Measurements from ENCODE around the gene MSX1. TPM values are rescaled to one million over a fixed set of nuclear protein-coding genes. Genes with fewer than 3 reads are reported as not detected.
A peak's percentile ranks its signal among the peaks of the same experiment; 100 is the strongest.

MSX1 gene
- total and polyA plus RNA-seq, 2 experiments from 2014 or later = 0.61 TPM; not detected in 1

DNA sequence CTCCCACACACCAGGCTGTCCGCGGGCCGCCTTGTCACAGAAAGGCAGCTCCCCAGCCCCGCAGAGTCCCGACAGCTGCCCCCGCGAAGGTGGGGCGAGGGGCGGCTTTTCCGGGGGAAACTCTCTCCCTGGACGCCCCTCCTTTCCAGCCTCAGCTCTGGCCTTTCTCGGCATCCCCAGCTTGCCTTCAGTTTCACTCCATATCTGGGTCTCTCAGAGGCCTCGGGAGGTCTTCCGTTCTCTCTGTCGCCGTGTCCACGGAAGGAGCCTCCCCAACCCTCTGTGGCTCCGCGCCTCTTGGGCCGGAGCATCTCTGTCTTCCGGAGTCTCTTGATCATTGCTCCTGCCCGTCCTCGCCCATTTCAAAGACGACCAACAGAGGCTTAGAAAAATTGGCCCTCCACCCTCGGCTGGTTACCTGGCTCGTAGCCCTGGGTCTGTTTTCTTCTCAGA lies 6.1 kb upstream of the MSX1 start (continued):
- TF ChIP-seq, protein P1, sequence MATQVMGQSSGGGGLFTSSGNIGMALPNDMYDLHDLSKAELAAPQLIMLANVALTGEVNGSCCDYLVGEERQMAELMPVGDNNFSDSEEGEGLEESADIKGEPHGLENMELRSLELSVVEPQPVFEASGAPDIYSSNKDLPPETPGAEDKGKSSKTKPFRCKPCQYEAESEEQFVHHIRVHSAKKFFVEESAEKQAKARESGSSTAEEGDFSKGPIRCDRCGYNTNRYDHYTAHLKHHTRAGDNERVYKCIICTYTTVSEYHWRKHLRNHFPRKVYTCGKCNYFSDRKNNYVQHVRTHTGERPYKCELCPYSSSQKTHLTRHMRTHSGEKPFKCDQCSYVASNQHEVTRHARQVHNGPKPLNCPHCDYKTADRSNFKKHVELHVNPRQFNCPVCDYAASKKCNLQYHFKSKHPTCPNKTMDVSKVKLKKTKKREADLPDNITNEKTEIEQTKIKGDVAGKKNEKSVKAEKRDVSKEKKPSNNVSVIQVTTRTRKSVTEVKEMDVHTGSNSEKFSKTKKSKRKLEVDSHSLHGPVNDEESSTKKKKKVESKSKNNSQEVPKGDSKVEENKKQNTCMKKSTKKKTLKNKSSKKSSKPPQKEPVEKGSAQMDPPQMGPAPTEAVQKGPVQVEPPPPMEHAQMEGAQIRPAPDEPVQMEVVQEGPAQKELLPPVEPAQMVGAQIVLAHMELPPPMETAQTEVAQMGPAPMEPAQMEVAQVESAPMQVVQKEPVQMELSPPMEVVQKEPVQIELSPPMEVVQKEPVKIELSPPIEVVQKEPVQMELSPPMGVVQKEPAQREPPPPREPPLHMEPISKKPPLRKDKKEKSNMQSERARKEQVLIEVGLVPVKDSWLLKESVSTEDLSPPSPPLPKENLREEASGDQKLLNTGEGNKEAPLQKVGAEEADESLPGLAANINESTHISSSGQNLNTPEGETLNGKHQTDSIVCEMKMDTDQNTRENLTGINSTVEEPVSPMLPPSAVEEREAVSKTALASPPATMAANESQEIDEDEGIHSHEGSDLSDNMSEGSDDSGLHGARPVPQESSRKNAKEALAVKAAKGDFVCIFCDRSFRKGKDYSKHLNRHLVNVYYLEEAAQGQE (IDR thresholded peaks at IDR 0.05; ENCODE audit: unreplicated experiment) = no peak

DNA sequence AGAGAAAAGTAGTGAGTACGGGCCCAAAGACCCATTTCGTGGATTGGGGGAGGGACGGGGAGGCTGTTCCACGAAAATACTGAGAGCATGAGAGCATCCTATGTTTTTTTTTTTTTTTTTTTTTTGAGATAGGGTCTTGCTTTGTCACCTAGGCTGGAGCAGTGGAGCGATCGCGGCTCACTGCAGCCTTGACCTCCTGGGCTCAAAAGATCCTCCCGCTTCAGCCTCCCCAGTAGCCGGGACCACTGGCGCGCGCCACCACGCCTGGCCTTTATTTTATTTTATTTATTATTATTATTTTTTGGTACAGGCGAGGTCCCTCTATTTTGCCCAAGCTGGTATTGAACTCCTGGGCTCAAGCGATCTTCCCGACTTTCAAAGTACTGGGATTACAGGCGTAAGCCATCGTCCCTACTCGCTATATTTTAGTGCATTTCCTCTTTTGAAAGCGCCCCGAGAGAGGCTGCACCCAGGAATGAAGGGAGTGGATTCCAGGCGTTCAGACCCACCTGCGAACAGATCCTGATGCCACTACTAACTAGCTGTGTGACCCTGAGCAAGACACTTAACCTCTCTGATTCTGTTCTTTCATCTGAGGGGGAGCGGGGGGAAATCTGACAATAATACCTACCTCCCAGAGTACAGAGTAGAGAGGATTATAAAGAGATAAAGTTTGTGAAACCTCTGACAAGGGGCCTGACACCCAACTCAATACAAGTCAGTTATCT lies 5.4 kb upstream of the MSX1 start:
- H3K79me2 ChIP-seq (replicated peaks; ENCODE audit: insufficient read depth) = no peaks in the 10 kb centered on the region
- no peak overlapping the region for H3K27ac ChIP-seq (ENCODE audit: low read depth)
- H3K9me2 ChIP-seq (ENCODE audit: insufficient read depth) = no peaks in the 10 kb centered on the region
- Mint-ChIP-seq H3K27me3 (ENCODE audit: insufficient read depth, low read depth, poor library complexity) (peaks cover 99% of the 10 kb centered on the region), H3K27ac (no peak overlapping the region), H3K9me3 (peaks cover 9% of the 10 kb centered on the region; the same call in 2 of the 3 replicates), H3K36me3 (ENCODE audit: low read depth) (no peaks in the 10 kb centered on the region), H3K4me1 (peaks cover 40% of the 10 kb centered on the region), H3K4me3 (no peak overlapping the region; the same call in 2 of the 3 replicates)
- DNase-seq (ENCODE audit: low spot score) = no peak
- peaks cover 100% of the 10 kb centered on the region for H3K27me3 ChIP-seq (ENCODE audit: insufficient read depth)
- H2AFZ ChIP-seq = no peak overlapping the region
- peaks cover 28% of the 10 kb centered on the region; the same call in 1 of the 2 replicates for H3F3A ChIP-seq (replicated peaks; ENCODE audit: low read depth)
- peaks cover 38% of the 10 kb centered on the region for H3K4me1 ChIP-seq (ENCODE audit: insufficient read depth)
- no peak for TF ChIP-seq CREB1 (CRISPR knock-in tag; IDR thresholded peaks at IDR 0.05; ENCODE audit: low read depth)
- no peak for TF ChIP-seq NANOG (IDR thresholded peaks at IDR 0.05; ENCODE audit: borderline replicate concordance)
- TF ChIP-seq, protein P2, sequence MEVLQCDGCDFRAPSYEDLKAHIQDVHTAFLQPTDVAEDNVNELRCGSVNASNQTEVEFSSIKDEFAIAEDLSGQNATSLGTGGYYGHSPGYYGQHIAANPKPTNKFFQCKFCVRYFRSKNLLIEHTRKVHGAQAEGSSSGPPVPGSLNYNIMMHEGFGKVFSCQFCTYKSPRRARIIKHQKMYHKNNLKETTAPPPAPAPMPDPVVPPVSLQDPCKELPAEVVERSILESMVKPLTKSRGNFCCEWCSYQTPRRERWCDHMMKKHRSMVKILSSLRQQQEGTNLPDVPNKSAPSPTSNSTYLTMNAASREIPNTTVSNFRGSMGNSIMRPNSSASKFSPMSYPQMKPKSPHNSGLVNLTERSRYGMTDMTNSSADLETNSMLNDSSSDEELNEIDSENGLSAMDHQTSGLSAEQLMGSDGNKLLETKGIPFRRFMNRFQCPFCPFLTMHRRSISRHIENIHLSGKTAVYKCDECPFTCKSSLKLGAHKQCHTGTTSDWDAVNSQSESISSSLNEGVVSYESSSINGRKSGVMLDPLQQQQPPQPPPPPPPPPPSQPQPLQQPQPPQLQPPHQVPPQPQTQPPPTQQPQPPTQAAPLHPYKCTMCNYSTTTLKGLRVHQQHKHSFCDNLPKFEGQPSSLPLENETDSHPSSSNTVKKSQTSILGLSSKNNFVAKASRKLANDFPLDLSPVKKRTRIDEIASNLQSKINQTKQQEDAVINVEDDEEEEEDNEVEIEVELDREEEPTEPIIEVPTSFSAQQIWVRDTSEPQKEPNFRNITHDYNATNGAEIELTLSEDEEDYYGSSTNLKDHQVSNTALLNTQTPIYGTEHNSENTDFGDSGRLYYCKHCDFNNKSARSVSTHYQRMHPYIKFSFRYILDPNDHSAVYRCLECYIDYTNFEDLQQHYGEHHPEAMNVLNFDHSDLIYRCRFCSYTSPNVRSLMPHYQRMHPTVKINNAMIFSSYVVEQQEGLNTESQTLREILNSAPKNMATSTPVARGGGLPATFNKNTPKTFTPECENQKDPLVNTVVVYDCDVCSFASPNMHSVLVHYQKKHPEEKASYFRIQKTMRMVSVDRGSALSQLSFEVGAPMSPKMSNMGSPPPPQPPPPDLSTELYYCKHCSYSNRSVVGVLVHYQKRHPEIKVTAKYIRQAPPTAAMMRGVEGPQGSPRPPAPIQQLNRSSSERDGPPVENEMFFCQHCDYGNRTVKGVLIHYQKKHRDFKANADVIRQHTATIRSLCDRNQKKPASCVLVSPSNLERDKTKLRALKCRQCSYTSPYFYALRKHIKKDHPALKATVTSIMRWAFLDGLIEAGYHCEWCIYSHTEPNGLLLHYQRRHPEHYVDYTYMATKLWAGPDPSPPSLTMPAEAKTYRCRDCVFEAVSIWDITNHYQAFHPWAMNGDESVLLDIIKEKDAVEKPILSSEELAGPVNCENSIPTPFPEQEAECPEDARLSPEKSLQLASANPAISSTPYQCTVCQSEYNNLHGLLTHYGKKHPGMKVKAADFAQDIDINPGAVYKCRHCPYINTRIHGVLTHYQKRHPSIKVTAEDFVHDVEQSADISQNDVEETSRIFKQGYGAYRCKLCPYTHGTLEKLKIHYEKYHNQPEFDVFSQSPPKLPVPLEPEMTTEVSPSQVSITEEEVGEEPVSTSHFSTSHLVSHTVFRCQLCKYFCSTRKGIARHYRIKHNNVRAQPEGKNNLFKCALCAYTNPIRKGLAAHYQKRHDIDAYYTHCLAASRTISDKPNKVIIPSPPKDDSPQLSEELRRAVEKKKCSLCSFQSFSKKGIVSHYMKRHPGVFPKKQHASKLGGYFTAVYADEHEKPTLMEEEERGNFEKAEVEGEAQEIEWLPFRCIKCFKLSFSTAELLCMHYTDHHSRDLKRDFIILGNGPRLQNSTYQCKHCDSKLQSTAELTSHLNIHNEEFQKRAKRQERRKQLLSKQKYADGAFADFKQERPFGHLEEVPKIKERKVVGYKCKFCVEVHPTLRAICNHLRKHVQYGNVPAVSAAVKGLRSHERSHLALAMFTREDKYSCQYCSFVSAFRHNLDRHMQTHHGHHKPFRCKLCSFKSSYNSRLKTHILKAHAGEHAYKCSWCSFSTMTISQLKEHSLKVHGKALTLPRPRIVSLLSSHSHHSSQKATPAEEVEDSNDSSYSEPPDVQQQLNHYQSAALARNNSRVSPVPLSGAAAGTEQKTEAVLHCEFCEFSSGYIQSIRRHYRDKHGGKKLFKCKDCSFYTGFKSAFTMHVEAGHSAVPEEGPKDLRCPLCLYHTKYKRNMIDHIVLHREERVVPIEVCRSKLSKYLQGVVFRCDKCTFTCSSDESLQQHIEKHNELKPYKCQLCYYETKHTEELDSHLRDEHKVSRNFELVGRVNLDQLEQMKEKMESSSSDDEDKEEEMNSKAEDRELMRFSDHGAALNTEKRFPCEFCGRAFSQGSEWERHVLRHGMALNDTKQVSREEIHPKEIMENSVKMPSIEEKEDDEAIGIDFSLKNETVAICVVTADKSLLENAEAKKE (CRISPR knock-in tag; IDR thresholded peaks at IDR 0.05) = no peak
- no peak for TF ChIP-seq POLR2AphosphoS5 (IDR thresholded peaks at IDR 0.05; ENCODE audit: low read depth)
- TF ChIP-seq ZNF331 (CRISPR knock-in tag; IDR thresholded peaks at IDR 0.05; ENCODE audit: low read depth) = no peak
- TF ChIP-seq EZH2 (IDR thresholded peaks at IDR 0.05; ENCODE audit: low read depth, unreplicated experiment) = peak; percentile 89
- no peak for TF ChIP-seq JUNB (IDR thresholded peaks at IDR 0.05; ENCODE audit: unreplicated experiment)
- no peak for TF ChIP-seq ZNF114 (CRISPR knock-in tag; IDR thresholded peaks at IDR 0.05)
- H4K20me1 ChIP-seq (replicated peaks; ENCODE audit: insufficient read depth) = peaks cover 38% of the 10 kb centered on the region
- peak overlapping the region; percentile 55 for H3K4me3 ChIP-seq
- ATAC-seq = no peak
- H3K4me2 ChIP-seq = peak overlapping the region; percentile 76; the same call in 1 of the 2 replicates
- no peaks in the 10 kb centered on the region for H3K36me3 ChIP-seq (ENCODE audit: insufficient read depth)

Data from GM23338 (cell line).